ENCODE measurements around the gene KIAA1614.

KIAA1614 gene

GRCh38 chr1:180909005-180909414, 3.7 kb upstream of the KIAA1614 start:
- H3K4me1 Mint-ChIP-seq = peaks cover 30% of the 10 kb centered on the region
- H3K9me3 Mint-ChIP-seq = peaks cover 3% of the 10 kb centered on the region
- H3K27ac Mint-ChIP-seq = no peak overlapping the region
- peaks cover 28% of the 10 kb centered on the region for H3K27me3 Mint-ChIP-seq (ENCODE audit: low read depth, poor library complexity)
- no peaks in the 10 kb centered on the region for H3K36me3 Mint-ChIP-seq (ENCODE audit: low read depth)
- no peak for DNase-seq
- no peak for TF ChIP-seq CTCF (IDR thresholded peaks at IDR 0.05)
- no peak overlapping the region for H3K4me3 Mint-ChIP-seq

DNA sequence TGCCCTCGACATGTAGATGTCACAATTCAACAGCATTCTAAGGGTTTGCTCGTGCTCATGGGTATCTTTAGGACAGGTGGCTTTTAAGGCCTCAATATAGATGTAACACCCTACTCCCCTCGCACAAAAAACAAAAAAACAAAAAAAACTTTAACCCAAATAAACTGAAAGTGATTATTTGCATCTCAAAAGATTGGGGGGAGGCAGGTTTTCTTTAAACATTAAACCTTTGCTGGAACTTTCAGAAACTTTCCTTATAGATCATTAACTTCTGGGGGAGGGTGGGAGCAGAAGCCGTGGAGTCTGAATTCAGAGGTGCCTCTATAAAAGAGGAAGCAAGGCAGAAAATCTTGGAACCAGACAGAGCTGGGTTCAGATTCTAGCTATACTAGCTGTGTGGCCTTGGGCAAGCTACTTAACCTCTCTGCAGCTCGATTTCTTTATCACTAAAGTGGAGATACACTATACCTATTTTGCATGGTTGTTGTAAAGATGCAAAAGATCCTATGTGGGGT, 3.2 kb upstream of the KIAA1614 start:
- no peak overlapping the region for H3K4me3 Mint-ChIP-seq

GRCh38 chr1:180911640-180912191, 981 bp upstream of the KIAA1614 start:
- Mint-ChIP-seq H3K27ac (no peak overlapping the region), H3K9me3 (no peaks in the 10 kb centered on the region), H3K36me3 (ENCODE audit: low read depth) (no peaks in the 10 kb centered on the region), H3K27me3 (ENCODE audit: low read depth, poor library complexity) (peaks cover 33% of the 10 kb centered on the region), H3K4me3 (peak overlapping the region; percentile 78), H3K4me1 (peaks cover 33% of the 10 kb centered on the region)
- no peak for DNase-seq
- no peak for TF ChIP-seq CTCF (IDR thresholded peaks at IDR 0.05)

More for the DNA sequence above, 3.2 kb upstream of the KIAA1614 start:
- TF ChIP-seq CTCF (IDR thresholded peaks at IDR 0.05) = no peak
- no peak for DNase-seq
- Mint-ChIP-seq H3K9me3 (peaks cover 1% of the 10 kb centered on the region), H3K27ac (no peak overlapping the region), H3K27me3 (ENCODE audit: low read depth, poor library complexity) (peaks cover 29% of the 10 kb centered on the region), H3K4me1 (peaks cover 32% of the 10 kb centered on the region), H3K36me3 (ENCODE audit: low read depth) (no peaks in the 10 kb centered on the region)

GRCh38 chr1:180912211-180912800, 391 bp upstream of the KIAA1614 start:
- Mint-ChIP-seq H3K36me3 (ENCODE audit: low read depth) (no peaks in the 10 kb centered on the region), H3K27me3 (ENCODE audit: low read depth, poor library complexity) (peaks cover 33% of the 10 kb centered on the region), H3K9me3 (no peaks in the 10 kb centered on the region), H3K4me3 (peak overlapping the region; percentile 78), H3K27ac (no peak overlapping the region), H3K4me1 (peaks cover 37% of the 10 kb centered on the region)
- TF ChIP-seq CTCF (IDR thresholded peaks at IDR 0.05) = no peak
- peak; percentile 76 for DNase-seq

DNA sequence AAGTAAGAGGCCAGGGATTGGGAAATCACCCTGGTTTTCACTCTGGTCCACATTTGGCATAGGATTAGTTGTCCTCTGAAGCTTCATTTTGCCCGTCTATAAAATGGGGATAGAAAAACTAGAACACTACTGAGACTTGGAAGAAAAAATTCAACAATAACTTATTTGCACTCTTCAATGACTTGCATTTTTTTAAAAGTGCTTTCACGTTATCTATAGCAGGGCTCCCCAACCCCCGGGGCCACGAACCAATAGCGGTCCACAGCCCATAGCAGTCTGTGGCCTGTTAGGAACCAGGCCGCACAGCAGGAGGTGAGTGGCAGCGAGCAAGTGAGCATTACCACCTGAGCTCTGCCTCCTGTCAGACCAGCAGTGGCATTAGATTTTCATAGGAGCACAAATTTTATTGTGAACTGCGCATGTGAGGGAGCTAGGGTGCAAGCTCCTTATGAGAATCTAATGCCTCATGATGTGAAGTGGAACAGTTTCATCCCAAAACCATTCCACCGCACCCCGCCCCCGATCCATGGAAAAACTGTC, 2.8 kb downstream of the KIAA1614 start:
- H3K4me3 Mint-ChIP-seq = no peak overlapping the region
- H3K4me1 Mint-ChIP-seq = peaks cover 58% of the 10 kb centered on the region
- H3K9me3 Mint-ChIP-seq = no peaks in the 10 kb centered on the region
- H3K36me3 Mint-ChIP-seq (ENCODE audit: low read depth) = no peaks in the 10 kb centered on the region
- H3K27me3 Mint-ChIP-seq (ENCODE audit: low read depth, poor library complexity) = peaks cover 31% of the 10 kb centered on the region
- TF ChIP-seq CTCF (IDR thresholded peaks at IDR 0.05) = no peak
- H3K27ac Mint-ChIP-seq = no peak overlapping the region
- no peak for DNase-seq

Data from nephron progenitor cell (in vitro differentiated cells).